Gastrocnemius medialis (tissue), 4 donors: ENCODE measurements around the gene PRKAG1. TPM values are rescaled to one million over a fixed set of nuclear protein-coding genes. Genes with fewer than 3 reads are reported as not detected.
A peak's percentile ranks its signal among the peaks of the same experiment; 100 is the strongest.

Experiments
- ATAC-seq, 2 donors: fragments of 150-250 bp; one replicate each; pipeline ENCODE4 v1.9.1; 2016
- DNase-seq, 2 donors: peaks; one replicate each; pipeline ENCODE4 v3.0.0-alpha.2; 2019
- H3K27ac ChIP-seq, 4 donors: fragments of 200-600 bp; sonication (generic); 1 replicate in 1 of 4; 2 replicates in 3 of 4; pipeline ENCODE4 v1.5.1; 2016 to 2018; ENCODE audit warnings: mild to moderate bottlenecking in 2 of 4, moderate library complexity in 1 of 4
- H3K27me3 ChIP-seq, 3 donors: fragments of 200-600 bp; sonication (generic) in 2 of 3; 1 replicate in 1 of 3; 2 replicates in 2 of 3; pipeline versions ENCODE4 v1.5.1 to v1.6.0; 2016 to 2019; ENCODE audit warnings: mild to moderate bottlenecking in 1 of 3, moderate library complexity in 1 of 3
- H3K36me3 ChIP-seq, 2 donors: fragments of 200-600 bp; sonication (generic) in 1 of 2; one replicate each; pipeline ENCODE4 v1.5.1; 2017 to 2018
- H3K4me1 ChIP-seq, 2 donors: fragments of 200-600 bp; sonication (generic) in 1 of 2; one replicate each; pipeline ENCODE4 v1.5.1; 2016 to 2017; ENCODE audit warnings: mild to moderate bottlenecking in 2 of 2
- H3K4me3 ChIP-seq, 4 donors: fragments of 200-600 bp; sonication (generic) in 3 of 4; 1 replicate in 1 of 4; 2 replicates in 3 of 4; pipeline ENCODE4 v1.5.1; 2016 to 2019; ENCODE audit warnings: mild to moderate bottlenecking in 2 of 4
- H3K9me3 ChIP-seq, 3 donors: fragments of 200-600 bp; sonication (generic) in 2 of 3; 1 replicate in 1 of 3; 2 replicates in 2 of 3; pipeline ENCODE4 v1.5.1; 2016 to 2019
- CTCF ChIP-seq, 5 experiments: fragments of 450-650 bp in 3 of 5; fragments of 200-600 bp in 2 of 5; sonication (generic) in 2 of 5; IDR thresholded peaks in 4 of 5; conservative IDR thresholded peaks in 1 of 5; 1 replicate in 4 of 5; 2 replicates in 1 of 5; pipeline ENCODE4 v1.5.1; 2016 to 2019; ENCODE audit warnings: antibody characterized with exemption in 5 of 5, mild to moderate bottlenecking in 3 of 5, moderate library complexity in 3 of 5
- POLR2A ChIP-seq, 2 donors: fragments of 450-650 bp; IDR thresholded peaks; one replicate each; pipeline ENCODE4 v1.6.1; 2017; ENCODE audit warnings: antibody characterized with exemption in 2 of 2, mild to moderate bottlenecking in 2 of 2, moderate library complexity in 2 of 2
- in situ Hi-C, 4 donors: fragments of 200-750 bp; cut with MboI; loops; one replicate each; pipeline versions ENCODE4 v1.15.0 to v1.8.0; 2017; ENCODE audit warnings: low sequenced_read_pairs in 4 of 4
- intact Hi-C: fragments of 100-400 bp; cut with DNase I; formaldehyde crosslinking; loops from one replicate; pipeline ENCODE4 v1.15.1; 2023; ENCODE audit warnings: low total_unique reads
- total RNA-seq, 4 donors: library from RNA; depleted of rRNA; stranded (reverse); fragments of >200 nt; gene quantifications; one replicate each; pipeline versions ENCODE4 v1.1.0 to v1.2.3, GENCODE V29; 2016

PRKAG1 gene
- total RNA-seq, 4 donors from 2014 or later: 67.4 to 97.7 (median 83.9) TPM

DNA sequence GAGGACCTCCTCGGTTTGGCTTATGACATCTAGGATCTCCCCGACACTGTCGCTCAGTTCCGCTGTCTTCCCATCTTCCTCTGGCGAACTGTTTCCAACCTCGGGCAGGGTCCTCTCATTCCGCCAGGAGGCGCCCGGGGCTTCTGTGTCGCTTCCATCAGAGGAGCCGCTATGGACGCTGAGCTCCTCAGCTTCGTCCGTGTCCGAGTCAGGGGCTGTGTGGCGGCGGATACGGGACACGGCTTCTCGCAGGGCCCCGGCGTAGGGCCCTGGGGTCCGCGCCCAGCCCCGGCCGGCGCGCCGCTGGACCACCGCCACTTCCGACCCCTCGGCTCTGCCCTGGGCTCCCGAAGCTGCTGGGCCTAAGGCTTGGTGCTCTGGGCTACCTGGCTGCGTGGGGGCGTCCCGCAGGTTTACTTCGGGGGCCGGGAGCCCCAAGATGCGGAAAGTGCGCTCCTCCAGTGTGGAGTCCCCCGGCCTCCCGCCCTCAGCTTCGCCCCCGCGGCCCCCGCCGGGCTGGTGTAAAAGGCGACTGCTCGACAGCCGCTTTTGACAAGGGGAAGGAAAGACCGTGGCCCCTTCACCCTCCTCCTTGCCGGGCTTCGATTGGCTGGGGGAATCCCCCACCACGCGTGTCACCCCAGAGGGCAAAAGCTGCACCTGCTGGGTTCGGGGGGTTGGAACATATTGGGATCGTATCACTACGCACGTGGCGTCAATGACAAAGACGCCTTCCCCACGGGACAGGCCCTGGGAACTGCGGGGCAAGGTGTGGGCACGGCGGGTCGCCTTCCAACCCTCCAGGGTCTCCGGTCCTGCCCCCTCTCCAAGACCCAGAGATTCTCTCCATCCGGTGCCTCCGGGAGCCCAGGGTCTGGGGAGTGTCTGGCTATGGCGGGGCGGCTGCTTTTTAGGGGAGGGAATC, 21.5 kb downstream of the PRKAG1 start:
- Histone ChIP-seq H3K4me3 (peak overlapping the region; percentile 52 to 75 (median 59)), H3K4me1 (peaks cover 40 to 46% of the 10 kb centered on the region in 2 donors), H3K9me3 (no peaks in the 10 kb centered on the region), H3K27me3 (peaks cover 0 to 56% (median 13%) of the 10 kb centered on the region in 3 donors), H3K27ac (peak overlapping the region; percentile 20 to 93 (median 84)), H3K36me3 (peaks cover 0 to 10% of the 10 kb centered on the region in 2 donors)
- ATAC-seq (peak; percentile 40 to 47), DNase-seq (peak; percentile 70 to 82)
- peak; percentile 57 to 83 (median 76) for TF ChIP-seq CTCF (IDR thresholded peaks at IDR 0.05 in 4 of 5, conservative IDR thresholded peaks at IDR 0.05 in 1 of 5)
- TF ChIP-seq POLR2A (IDR thresholded peaks at IDR 0.05): no peak
- intact Hi-C loops: loop anchor here (2.0 kb wide), 1 partner anchor 46 kb away; no protein-coding TSS in a partner anchor
- in situ Hi-C loops: loop anchor here in 1 of 4 donors (25.0 kb wide), 1 partner anchor 135 kb away; the partner anchor contains the start of genes DDX23 and RND1

GRCh38 chr12:48995086-48995879, 23.3 kb downstream of the PRKAG1 start:
- Histone ChIP-seq H3K27me3 (peaks cover 0 to 43% (median 13%) of the 10 kb centered on the region in 3 donors), H3K4me1 (peaks cover 26 to 41% of the 10 kb centered on the region in 2 donors), H3K4me3 (peak overlapping the region; percentile 28 to 53 (median 46)), H3K36me3 (no peaks in the 10 kb centered on the region), H3K27ac (peak overlapping the region in 3 of 4 donors; percentile 32 to 83 (median 37)), H3K9me3 (no peaks in the 10 kb centered on the region)
- in situ Hi-C loops: loop anchor here in 1 of 4 donors (25.0 kb wide), 1 partner anchor 133 kb away; the partner anchor contains the start of genes DDX23 and RND1
- peak; percentile 40 to 48 for ATAC-seq
- peak in 1 of 2 donors; percentile 82 for DNase-seq
- TF ChIP-seq POLR2A (IDR thresholded peaks at IDR 0.05) (no peak), CTCF (IDR thresholded peaks at IDR 0.05 in 4 of 5, conservative IDR thresholded peaks at IDR 0.05 in 1 of 5) (peak; percentile 76 to 92 (median 85))
- intact Hi-C loops: loop anchor here (1.0 kb wide), 1 partner anchor 142 kb away; no protein-coding TSS in a partner anchor

DNA sequence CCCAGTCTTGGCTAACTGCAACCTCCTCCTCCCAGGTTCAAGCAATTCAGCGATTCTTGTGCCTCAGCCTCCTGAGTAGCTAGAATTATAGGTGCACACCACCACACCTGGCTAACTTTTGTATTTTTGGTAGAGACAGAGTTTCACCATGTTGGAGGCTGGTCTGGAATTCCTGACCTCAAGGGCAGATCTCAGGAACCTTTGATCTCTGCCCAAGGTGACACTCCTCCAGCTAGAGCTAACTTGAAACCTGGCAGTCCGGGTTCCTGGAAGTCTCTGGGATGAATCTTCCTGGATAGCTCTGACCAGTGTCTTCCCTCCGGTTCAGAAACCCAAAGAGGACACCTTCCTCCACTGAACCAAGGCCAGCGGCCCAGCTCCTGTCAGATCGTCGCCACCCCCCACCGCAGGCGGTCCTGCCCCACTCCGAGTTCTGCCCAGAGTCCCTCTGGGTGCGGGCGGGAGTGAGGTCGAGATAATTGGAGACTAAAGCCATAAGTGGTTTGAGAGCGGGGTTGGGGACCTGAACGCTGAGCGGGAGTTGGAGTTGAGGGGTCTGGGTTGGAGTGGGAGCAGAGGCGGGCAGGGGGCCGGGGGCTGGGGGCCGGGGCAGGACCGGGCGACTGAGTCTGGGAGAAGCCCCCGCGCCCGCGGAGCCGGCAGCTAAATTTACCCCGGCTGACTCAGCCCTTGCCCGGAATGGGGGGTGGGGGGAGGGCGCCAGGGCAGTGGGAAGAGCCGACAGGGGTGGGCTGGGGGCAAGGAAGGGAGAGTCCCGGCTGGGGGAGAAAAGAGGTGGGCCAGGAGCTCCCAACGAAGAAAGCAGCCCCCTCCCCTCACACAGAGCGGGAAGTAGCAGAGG, 24.1 kb downstream of the PRKAG1 start:
- intact Hi-C loops (loop anchor here (1.0 kb wide), 1 partner anchor 141 kb away; no protein-coding TSS in a partner anchor), in situ Hi-C loops (loop anchor here in 1 of 4 donors (25.0 kb wide), 1 partner anchor 132 kb away; the partner anchor contains the start of genes DDX23 and RND1)
- Histone ChIP-seq H3K27ac (peak overlapping the region in 2 of 4 donors; percentile 32 to 37), H3K9me3 (no peaks in the 10 kb centered on the region), H3K4me1 (peaks cover 18 to 33% of the 10 kb centered on the region in 2 donors), H3K4me3 (peak overlapping the region in 1 of 4 donors; percentile 42), H3K27me3 (peaks cover 0 to 36% (median 13%) of the 10 kb centered on the region in 3 donors), H3K36me3 (no peaks in the 10 kb centered on the region)
- TF ChIP-seq CTCF (IDR thresholded peaks at IDR 0.05 in 4 of 5, conservative IDR thresholded peaks at IDR 0.05 in 1 of 5) (no peak), POLR2A (IDR thresholded peaks at IDR 0.05) (no peak)
- ATAC-seq (no peak), DNase-seq (no peak)
